Gastroesophageal sphincter (tissue), 3 donors: ENCODE measurements around the gene C11orf16.

ENCODE experiments used
- POLR2A ChIP-seq, 2 donors: fragments of 450-650 bp; IDR thresholded peaks; one replicate each; pipeline ENCODE4 v1.6.1; 2017; ENCODE audit warnings: antibody characterized with exemption in 2 of 2, mild to moderate bottlenecking in 2 of 2, moderate library complexity in 1 of 2
- TF ChIP-seq, protein P1 (sequence below), 4 experiments: fragments of 200-600 bp in 2 of 4; fragments of 450-650 bp in 2 of 4; sonication (generic) in 1 of 4; IDR thresholded peaks; one replicate each; pipeline ENCODE4 v1.5.1; 2017 to 2019; ENCODE audit warnings: antibody characterized with exemption in 4 of 4, mild to moderate bottlenecking in 2 of 4, moderate library complexity in 2 of 4

DNA sequence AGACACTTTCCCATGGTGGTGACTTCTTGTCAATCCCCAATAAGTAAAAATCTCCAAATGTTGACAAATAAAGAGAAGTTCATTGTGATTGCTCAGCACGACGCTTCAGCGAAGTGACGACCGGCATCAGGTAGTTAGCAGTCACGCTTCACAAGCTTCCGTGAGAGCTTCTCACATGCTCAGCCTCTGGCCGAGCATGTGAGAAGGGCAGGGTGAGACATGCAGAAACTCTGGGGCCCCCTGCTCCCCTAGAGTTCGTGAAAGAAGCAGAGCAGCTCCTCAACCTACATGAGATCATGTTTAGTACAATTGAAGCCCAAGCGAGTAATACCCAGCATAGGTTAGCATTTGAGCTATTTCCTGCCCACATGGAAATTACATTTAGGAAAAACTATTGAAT is 4.4 kb upstream of the C11orf16 start:
- TF ChIP-seq, protein P1, sequence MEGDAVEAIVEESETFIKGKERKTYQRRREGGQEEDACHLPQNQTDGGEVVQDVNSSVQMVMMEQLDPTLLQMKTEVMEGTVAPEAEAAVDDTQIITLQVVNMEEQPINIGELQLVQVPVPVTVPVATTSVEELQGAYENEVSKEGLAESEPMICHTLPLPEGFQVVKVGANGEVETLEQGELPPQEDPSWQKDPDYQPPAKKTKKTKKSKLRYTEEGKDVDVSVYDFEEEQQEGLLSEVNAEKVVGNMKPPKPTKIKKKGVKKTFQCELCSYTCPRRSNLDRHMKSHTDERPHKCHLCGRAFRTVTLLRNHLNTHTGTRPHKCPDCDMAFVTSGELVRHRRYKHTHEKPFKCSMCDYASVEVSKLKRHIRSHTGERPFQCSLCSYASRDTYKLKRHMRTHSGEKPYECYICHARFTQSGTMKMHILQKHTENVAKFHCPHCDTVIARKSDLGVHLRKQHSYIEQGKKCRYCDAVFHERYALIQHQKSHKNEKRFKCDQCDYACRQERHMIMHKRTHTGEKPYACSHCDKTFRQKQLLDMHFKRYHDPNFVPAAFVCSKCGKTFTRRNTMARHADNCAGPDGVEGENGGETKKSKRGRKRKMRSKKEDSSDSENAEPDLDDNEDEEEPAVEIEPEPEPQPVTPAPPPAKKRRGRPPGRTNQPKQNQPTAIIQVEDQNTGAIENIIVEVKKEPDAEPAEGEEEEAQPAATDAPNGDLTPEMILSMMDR (IDR thresholded peaks at IDR 0.05), result no peak
- TF ChIP-seq POLR2A (IDR thresholded peaks at IDR 0.05), result no peak
